ENCODE data around the gene RNF144A.

Gene RNF144A

GRCh38 chr2:7007846-7008741 lies 90.9 kb downstream of the RNF144A start:
- no peak for DNase-seq (ENCODE audit: low read depth in 3 of 3)

- no peak for DNase-seq (ENCODE audit: low read depth in 3 of 3)
These were observed 92.1 kb downstream of the RNF144A start for GRCh38 chr2:7009207-7009911.

GRCh38 chr2:7010391-7011054 lies 93.3 kb downstream of the RNF144A start:
- DNase-seq (ENCODE audit: low read depth in 3 of 3): no peak

- no peak for DNase-seq (ENCODE audit: low read depth in 3 of 3)
These were observed 94.3 kb downstream of the RNF144A start for GRCh38 chr2:7011356-7012083.

GRCh38 chr2:7012141-7012764 lies 95.0 kb downstream of the RNF144A start:
- no peak for DNase-seq (ENCODE audit: low read depth in 3 of 3)

GRCh38 chr2:7013471-7014160 lies 96.4 kb downstream of the RNF144A start:
- DNase-seq (ENCODE audit: low read depth in 3 of 3): no peak

- DNase-seq (ENCODE audit: low read depth in 3 of 3): no peak
These were observed 97.0 kb downstream of the RNF144A start for GRCh38 chr2:7014174-7014640.

- DNase-seq (ENCODE audit: low read depth in 3 of 3): no peak
These were observed 98.1 kb downstream of the RNF144A start for GRCh38 chr2:7015007-7015950.

- no peak for DNase-seq (ENCODE audit: low read depth in 3 of 3)
These were observed 98.9 kb downstream of the RNF144A start for GRCh38 chr2:7016148-7016547.

GRCh38 chr2:7016601-7017211 lies 99.5 kb downstream of the RNF144A start:
- no peak for DNase-seq (ENCODE audit: low read depth in 3 of 3)

- DNase-seq (ENCODE audit: low read depth in 3 of 3): no peak
These were observed 100.6 kb downstream of the RNF144A start for GRCh38 chr2:7017671-7018281.

GRCh38 chr2:7018282-7018701 lies 101.1 kb downstream of the RNF144A start:
- no peak for DNase-seq (ENCODE audit: low read depth in 3 of 3)

- DNase-seq (ENCODE audit: low read depth in 3 of 3): no peak
These were observed 101.6 kb downstream of the RNF144A start for GRCh38 chr2:7018767-7019166.

- DNase-seq (ENCODE audit: low read depth in 3 of 3): no peak
These were observed 102.0 kb downstream of the RNF144A start for GRCh38 chr2:7019191-7019590.

- no peak for DNase-seq (ENCODE audit: low read depth in 3 of 3)
These were observed 102.8 kb downstream of the RNF144A start for GRCh38 chr2:7020059-7020458.

GRCh38 chr2:7020468-7020867 lies 103.3 kb downstream of the RNF144A start:
- DNase-seq (ENCODE audit: low read depth in 3 of 3): no peak

GRCh38 chr2:7020939-7021470 lies 103.8 kb downstream of the RNF144A start:
- DNase-seq (ENCODE audit: low read depth in 3 of 3): no peak
